DMS53 treated with DMSO at 0.1 percent for 48 hours (cell line): ENCODE results near the gene LAMP2.
"Not testable (repeated sequence)": the region's sequence is repeated elsewhere in the genome, so short reads cannot be mapped to it uniquely, and the experiment has no call there.

ENCODE experiments used
- DNase-seq: peaks from one replicate; lab custom pipeline; 2025; ENCODE audit not compliant: unreplicated experiment; lab: John Stamatoyannopoulos, UW

LAMP2 gene

DNA sequence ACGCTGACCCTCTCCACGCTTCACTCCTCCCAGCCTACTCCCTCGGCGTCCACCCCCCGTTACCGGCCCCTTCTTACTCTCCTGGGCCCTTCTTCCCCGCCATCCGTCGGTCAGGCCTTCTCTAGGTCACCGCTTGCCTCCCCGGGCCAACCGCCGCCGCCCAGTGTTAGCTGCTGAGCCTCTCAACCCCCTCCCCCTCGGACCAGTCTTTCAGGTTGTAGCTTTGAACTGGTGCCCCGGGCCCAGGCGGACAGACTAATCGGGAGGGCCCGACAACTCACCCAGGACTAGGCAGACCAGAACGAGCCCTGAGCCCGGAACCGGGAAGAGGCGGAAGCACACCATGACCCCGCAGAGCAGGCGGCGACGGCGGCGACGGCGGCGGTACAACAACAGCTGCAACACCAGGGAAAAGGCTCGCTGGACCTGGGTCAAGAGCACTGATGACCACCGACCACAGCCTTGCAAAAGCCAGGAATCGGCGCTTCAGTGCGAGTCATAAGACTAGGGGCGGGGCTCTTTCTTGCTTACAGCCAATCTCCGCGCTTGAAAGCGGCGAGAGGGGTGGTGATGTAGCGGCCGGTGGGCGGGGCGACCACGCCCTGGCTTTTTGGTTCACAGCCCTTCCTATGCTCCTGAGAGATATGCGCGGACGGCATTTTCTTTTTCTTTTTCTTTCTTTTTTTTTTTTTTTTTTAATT is at the start of gene LAMP2:
TSS of gene LAMP2 (minus strand) at position 472 of the 701 bp plus-strand sequence. CDS start at position 345, 127 bp downstream.
- peak; percentile 70 for DNase-seq

DNA sequence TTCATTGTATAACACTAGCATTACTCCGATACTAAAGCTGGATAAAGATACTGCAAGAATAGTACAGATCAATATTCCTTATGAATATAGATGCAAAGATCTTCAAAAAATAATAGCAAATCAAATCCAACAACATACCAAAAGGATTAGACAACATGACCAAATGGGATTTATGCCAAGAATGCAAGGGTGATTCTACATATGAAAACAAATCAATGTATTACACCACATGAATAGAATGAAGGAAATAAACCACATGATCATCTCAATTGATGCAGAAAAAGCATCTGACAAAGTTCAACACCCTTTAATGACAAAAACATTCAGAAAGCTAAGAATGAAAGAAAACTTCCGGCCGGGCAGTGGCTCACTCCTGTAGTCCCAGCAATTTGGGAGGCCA is 48.8 kb upstream of the LAMP2 start:
- no peak for DNase-seq

DNA sequence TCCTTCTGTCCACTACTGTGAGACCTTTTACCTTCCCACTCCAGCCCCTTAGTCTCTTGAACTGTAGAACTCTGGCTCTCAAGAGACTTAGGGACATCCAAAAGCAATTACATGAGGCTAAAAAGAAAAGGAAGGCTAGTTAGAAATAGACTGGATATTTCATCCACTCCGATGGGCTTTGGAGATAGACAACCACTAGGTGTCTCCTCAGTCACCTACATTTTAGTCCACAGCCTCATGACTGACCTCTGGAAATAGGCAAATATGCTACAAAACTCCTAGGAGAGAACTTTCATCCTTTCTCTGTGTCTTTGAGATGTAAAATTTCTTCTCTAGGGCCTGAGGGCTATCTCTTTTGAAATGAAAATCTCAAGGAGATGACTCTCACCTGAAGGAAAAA is 45.1 kb upstream of the LAMP2 start:
- DNase-seq = peak; percentile 14

DNA sequence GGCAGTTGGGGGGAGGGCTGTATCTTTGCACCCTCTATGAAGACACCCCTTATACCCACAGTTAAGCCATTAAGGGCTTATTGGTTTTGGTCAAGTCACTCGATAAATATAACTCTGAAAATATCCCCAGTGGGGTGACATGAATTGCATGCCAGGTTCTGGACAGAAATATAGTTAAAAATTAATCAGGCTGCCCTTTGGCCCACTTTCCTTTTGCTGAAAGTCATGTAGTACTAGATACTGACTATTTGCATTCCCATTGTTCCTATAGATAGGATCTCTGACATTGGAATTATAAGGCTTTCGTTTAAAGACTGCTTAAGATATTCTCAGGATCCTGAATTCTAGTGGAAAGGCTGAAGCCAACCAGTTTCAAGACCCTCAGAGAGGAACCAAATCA is 43.5 kb upstream of the LAMP2 start:
- DNase-seq = peak; percentile 4

DNA sequence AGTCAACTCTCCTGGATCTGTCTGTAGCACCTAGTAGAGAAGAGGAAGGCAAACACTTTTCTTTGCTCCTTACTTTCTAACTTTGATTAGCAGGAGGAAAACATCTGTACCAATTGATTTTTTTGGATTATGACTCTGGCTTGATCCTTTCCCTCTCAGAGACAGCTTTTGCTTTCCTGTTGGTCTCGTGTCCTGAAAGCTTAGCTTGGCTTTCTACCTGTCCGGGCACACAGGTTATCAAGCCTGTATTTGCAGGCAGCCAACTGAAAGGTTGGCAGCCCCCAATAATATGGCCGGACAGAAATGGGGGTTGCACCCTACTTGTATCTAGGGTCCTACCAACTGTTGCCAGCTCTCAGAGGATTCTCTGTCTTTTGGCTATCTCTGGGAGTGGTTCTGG is 43.1 kb upstream of the LAMP2 start:
- DNase-seq = no peak

DNA sequence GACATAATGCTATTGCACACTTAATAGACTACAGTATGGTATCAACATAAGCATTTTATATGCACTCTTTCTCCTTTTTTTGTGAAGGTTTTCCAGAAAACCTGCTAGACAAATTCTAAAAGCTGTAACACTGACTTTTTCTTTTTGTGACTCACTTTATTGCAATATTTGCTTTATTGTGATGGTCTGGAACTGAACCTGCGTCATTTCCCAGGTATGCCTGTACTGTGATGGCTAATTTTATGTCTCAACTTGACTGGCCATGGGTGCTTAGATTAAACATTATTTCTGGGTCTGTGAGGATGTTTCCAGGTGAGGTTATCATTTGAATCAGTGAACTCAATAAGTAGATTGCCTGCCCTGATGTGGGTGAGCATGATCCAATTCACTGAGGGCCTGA is 35.5 kb upstream of the LAMP2 start:
- DNase-seq = no peak

DNA sequence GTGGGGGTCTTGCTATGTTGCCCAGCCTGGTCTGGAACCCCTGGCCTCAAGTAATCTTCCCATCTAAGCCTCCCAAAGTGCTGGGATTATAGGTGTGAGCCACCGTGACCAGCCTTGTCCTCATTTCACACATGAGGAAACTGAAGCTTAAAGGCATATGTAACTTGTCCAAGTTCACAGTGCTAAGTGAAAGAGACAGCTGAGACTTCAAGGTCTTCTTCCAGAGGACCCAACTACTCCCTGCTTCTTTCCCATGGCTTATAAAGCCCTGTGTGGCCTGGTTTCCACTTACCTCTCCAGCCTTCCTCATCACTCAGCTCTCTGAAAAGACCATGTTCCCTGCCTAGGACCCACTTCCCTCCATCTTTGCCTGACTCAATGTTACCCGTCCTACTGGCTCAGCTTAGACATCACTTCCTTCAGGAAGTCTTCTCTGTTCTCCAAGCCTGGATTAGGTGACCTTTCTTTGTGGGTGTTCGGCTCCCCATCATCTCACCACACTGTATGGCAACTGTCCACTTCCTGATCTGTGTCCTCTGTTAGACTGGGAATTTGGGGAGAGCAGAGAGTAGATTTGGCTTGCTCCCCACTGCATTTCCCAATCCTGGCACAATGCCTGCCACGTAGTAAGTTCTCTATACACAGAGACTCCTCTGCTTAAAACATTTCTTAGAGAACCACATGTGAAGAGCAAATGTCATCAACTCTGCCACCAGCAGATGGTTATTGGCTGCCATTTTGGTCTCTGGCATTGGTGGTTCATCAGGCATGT is 30.4 kb upstream of the LAMP2 start:
- DNase-seq = no peak

DNA sequence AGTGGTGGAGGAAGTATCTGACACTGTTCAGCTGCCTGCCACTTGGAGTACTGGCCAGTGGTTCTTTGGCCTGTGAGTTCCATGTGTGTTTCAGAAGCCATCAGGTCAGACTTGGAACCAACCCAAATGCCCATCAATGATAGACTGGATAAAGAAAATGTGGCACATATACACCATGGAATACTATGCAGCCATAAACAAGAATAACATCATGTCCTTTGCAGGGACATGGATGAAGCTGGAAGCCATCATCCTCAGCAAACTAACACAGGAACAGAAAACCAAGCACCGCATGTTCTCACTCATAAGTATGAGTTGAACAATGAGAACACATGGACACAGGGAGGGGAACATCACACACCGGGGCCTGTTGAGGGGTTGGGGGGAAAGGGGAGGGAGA is 21.0 kb upstream of the LAMP2 start:
- not testable (repeated sequence) for DNase-seq

DNA sequence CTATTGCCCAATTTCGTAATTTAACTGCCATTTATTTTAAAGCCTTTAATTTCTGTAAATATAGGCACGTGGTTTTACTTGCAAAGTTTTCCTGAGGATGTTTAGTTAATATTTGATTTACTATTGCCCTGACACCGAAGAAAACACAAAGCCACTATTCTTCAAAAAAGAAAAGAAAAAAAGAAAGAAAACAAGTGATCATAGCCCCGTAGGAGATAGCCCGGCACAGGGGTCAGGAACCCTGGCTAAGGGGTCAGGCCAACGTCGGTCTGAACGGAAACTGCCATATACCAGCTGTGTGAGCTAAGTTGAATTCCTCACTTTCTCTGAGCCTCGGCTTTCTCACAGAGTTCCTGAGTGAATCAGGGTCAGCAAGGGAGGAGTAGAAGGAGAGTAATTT is 17.7 kb upstream of the LAMP2 start:
- no peak for DNase-seq

DNA sequence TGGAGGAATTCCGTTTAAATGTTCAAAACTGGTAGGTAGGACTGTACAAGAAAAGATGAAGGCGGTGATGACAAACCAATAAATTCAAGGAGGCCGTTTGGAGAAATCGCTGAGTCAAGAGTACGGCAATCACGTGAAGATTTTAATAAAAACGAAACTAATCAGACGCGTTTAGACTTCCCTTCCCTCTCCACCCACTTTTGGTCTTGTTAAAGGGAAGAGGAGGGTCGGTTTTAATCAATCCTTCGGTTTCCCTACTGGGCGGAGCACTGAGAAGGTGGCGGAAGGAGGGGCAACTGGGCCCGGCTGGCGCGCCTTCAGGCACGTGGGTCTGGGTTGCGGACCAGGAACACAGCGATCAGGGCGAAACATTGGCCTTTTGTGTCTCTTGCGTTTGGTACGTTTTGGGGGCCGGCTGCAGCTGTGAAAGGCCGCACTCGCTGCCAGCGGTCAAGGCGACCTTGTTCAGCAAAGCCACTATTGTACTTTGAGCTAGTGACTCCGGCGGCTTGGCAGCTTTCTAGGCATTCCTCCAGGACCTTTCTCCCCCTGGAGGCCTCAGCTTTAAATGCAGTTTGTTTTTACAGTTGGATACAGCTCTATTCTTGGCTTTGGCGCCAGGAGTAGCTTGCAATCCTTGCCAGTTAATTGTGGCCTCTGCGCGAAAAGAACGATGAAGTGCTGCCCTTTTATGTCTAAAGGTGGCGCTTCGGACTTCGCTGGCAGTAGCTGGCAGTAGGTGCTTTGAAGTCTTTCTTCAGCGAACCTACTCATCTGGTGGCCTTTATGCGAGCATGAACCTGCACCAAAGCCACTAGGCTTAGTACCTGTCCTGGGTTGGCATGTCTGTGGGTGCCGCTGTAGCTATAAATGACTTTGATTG is 16.8 kb upstream of the LAMP2 start:
- peak; percentile 88 for DNase-seq

DNA sequence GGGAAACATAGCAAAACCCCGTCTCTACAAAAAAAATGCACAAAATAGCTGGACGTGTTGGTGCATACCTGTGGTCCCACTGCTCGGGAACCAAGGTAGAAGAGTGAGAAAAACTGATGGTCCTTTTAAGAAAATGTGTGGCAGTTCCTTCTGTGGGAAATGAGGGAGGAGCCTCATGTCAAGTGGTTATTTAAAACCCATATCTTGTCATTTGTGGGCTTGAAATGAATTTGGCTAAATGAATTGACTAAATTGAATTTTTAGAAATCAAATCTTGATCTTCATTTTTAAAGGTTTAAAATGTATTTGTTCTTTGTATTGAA is 16.2 kb upstream of the LAMP2 start:
- no peak for DNase-seq

DNA sequence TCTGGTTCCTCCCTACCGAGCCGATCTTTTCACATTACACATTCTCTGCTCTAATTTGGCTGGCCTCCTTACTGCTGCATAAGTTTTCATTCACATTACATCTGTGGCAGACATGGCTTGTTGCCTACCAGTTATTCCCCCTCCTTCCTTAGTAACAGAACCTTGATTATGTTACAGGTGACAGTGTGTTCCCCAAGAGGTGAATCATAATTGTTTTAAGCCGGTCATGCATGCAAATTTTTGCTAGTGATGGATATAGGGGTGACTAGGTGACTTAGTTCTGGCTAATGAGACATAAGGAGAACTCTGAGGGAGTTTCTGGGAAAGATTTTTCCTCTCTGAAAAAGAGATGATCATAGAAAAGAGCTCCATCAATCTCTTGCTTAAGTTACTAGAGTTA is 8.4 kb upstream of the LAMP2 start:
- DNase-seq = no peak

DNA sequence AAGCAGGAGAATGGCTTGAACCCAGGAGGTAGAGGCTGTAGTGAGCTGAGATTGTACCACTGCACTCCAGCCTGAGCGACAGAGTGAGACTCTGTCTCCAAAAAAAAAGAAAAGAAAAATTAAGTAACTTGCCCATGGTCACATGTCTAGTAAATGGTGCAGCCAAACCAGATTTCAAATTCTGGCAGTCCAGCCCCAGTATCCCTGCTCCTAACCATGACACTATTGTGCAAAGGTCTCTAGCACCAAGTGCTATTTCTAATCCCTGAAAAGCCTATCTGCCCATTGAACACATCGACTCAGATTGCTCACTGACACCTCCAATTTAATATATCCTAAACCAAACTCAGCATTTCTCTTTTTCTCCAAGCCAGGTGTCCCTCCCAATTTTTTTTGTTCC is 7.6 kb upstream of the LAMP2 start:
- no peak for DNase-seq

DNA sequence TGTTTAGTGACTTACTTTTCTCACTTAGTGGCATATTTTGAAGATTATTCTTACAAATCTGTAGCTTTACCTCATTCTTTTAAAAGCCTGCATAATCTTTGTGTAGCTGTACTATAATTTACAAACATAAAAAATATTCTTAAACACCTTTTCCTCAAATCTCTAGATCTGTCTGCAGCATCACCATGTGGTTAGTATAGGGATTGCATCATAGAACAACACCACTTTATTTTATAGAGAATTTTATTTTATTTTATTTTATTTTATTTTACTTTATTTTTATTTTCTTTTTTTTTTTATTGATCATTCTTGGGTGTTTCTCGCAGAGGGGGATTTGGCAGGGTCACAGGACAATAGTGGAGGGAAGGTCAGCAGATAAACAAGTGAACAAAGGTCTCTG is 6.4 kb upstream of the LAMP2 start:
- peak; percentile 1 for DNase-seq

DNA sequence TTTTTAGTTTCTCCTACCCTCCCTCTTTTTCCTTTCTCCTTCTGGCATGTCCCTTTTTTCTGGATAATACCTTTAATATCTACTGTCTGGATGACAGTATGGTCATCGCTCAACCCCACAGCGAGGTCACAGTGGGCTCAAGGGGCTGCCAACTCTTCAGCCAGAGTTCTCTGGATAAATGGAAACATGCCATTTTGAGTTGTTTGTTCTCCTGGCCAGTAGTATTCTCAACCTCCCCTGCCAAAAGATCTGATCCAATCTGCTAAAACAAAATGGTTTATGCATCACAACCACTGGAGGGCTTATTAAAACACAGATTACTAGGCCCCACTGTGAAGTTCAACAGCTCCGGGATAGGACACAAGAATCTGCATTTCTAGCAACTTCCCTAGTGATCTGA is 5.0 kb upstream of the LAMP2 start:
- DNase-seq = no peak

DNA sequence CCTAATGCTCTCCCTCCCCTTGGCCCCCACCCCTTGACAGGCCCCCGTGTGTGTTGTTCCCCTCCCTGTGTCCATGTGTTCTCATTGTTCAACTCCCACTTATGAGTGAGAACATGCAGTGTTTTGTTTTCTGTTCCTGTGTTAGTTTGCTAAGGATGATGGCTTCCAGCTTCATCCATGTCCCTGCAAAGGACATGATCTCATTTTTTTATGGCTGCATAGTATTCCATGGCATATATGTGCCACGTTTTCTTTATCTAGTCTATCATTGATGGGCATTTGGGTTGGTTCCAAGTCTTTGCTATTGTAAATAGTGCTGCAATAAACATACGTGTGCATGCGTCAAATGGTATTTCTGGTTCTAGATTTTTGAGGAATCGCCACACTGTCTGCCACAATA is 561 bp upstream of the LAMP2 start:
- not testable (repeated sequence) for DNase-seq

DNA sequence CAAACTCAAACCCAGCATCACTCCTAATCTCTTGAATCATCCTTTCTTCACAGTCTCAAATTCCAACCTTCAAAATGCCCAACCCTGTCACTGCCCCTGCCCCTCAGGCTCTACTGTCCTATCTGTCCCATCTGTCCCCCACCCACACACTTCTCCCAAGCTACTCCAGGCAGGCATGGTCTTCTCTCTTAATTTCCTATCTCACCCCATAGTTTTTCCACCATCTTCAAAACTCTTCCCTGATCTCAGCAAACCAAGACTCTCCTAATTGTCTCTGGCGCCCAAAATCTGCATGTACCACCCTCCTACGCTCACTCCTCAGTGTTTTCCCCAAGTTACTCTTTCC is 644 bp downstream of the LAMP2 start:
- DNase-seq = no peak

DNA sequence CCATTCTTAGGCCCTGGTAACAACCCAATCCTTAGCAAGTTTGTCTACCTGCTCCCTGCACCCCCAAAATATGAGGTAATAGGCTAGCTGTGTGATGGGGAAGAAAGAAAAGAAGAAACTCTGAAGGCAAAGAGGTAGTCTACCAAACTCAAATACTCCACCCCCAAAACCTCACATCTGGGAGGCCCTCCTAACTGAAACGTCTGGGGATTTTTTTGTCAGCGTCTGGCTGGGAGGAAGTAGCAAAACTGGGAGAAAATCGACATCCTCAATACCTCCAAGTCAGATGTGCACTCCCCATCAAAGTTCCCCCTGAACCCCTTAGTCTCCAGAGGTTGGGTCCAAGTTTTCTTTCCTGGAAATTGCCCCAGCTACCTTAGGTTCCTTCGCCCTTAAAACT is 1.0 kb downstream of the LAMP2 start:
- no peak for DNase-seq

DNA sequence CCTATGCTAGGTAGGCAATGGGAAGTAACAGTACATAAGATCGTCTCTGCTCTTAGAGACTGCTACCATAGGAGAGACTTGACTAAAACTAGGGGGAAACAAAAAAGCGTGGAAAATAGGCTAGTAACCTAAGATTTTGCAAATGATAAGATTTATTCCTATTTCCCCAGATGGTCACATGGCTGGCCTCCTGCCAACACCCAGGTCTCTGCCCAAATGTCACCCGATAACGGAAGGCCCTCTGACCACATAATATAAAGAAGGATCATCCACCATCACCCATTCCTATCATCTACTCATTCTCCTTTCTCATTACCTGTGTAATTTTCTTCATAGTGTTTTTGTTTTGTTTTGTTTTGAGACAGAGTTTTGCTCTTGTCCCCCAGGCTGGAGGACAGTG is 4.7 kb downstream of the LAMP2 start:
- DNase-seq = no peak

DNA sequence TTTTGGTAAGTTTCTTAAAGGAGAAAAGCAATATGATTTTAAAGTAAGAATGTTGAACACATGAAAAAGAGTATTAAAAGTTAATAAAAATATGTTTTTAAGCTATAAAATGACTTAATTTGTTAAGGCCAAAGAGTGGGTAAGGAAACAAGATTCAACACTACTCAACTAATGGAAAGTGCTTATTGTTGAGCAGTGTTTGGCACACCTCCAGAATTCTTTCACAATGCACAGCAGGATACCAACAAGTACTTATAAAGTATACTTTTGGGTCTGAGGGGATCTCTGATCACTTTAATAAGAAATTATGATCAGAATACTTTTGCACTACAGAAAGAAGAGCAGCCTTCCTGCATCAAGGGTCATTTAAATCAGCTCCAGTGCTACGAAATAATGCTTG is 5.9 kb downstream of the LAMP2 start:
- no peak for DNase-seq

DNA sequence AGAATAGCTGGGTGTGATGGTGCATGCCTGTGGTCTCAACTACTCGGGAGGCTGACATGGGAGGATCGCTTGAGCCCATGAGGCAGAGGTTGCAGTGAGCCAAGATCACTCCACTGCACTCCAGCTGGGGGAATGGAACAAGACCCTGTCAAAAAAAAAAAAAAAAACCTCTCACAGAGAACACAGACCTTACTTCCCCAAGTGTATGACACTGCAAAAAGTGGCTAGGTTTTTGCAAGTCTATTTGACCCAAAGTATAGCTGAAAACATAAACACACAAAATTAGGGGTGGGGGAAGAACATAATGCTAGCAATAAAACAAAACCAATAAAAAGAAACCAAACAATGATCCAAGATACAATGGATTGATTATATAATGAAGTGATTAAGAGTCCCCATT is 6.7 kb downstream of the LAMP2 start:
- no peak for DNase-seq

DNA sequence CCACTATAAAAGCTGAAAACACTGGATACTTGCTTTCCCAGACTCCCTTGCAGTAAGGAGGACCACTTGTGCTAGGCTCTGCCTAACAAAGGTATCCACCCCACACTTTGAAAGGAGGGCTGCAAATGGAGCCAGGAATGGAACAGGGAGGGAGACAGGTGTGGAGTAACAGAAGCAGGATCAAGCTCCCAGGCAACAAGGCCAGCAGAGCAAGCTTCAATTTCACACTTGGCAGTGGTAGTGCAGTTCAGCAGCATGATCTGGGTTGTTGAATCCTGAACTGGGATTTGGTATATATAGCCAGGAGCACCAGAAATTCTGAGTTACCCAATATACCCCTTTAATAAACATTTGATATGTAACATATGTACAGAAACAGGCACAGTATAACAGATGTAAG is 9.8 kb downstream of the LAMP2 start:
- DNase-seq = no peak
